Breast epithelium (tissue), 4 donors: ENCODE measurements around the gene RBM38. TPM values are rescaled to one million over a fixed set of nuclear protein-coding genes. Genes with fewer than 3 reads are reported as not detected.
"Not testable (repeated sequence)": the region's sequence is repeated elsewhere in the genome, so short reads cannot be mapped to it uniquely, and the experiment has no call there.

Source experiments
- DNase-seq, 2 donors: peaks; one replicate each; pipeline ENCODE4 v3.0.0-alpha.2; 2019; ENCODE audit warnings: low spot score in 2 of 2
- H3K27ac ChIP-seq, 2 donors: fragments of 200-600 bp; sonication (generic) in 1 of 2; one replicate each; pipeline ENCODE4 v1.5.1; 2016 to 2019; ENCODE audit warnings: mild to moderate bottlenecking in 1 of 2
- H3K27me3 ChIP-seq, 2 donors: fragments of 200-600 bp; sonication (generic) in 1 of 2; one replicate each; pipeline versions ENCODE4 v1.5.1 to v1.6.0; 2017 to 2019; ENCODE audit warnings: control low read depth in 1 of 2, mild to moderate bottlenecking in 1 of 2
- H3K36me3 ChIP-seq: fragments of 200-600 bp; one replicate; pipeline ENCODE4 v1.5.1; 2019
- H3K4me1 ChIP-seq, 2 donors: fragments of 200-600 bp; sonication (generic); one replicate each; pipeline ENCODE4 v1.5.1; 2016 to 2019; ENCODE audit warnings: control low read depth in 1 of 2
- H3K4me3 ChIP-seq, 3 donors: fragments of 200-600 bp; sonication (generic); 1 replicate in 2 of 3; 2 replicates in 1 of 3; pipeline ENCODE4 v1.5.1; 2016 to 2019; ENCODE audit warnings: mild to moderate bottlenecking in 3 of 3, moderate library complexity in 2 of 3
- H3K9me3 ChIP-seq, 2 donors: fragments of 200-600 bp; sonication (generic) in 1 of 2; one replicate each; pipeline ENCODE4 v1.5.1; 2016 to 2019; ENCODE audit warnings: control low read depth in 1 of 2
- POLR2A ChIP-seq: fragments of 450-650 bp; IDR thresholded peaks from one replicate; pipeline ENCODE4 v1.6.1; 2016; ENCODE audit warnings: antibody characterized with exemption, mild to moderate bottlenecking, moderate library complexity
- POLR2AphosphoS5 ChIP-seq, 3 donors: sonication (generic); formaldehyde crosslinking; IDR thresholded peaks; one replicate each; pipeline ENCODE4 v1.6.1; 2017; ENCODE audit warnings: antibody characterized with exemption in 3 of 3
- intact Hi-C: fragments of 100-400 bp; cut with DNase I; formaldehyde crosslinking; loops from one replicate; pipeline ENCODE4 v1.15.1; 2023; ENCODE audit warnings: low total_unique reads
- total RNA-seq, 3 donors: library from RNA; depleted of rRNA; stranded (reverse); fragments of >200 nt; gene quantifications; one replicate each; pipeline ENCODE4 v1.1.0, GENCODE V29; 2016
- TF ChIP-seq, protein P1 (sequence below), 3 donors: fragments of 450-650 bp; IDR thresholded peaks; one replicate each; pipeline ENCODE4 v1.5.1; 2016 to 2017; ENCODE audit warnings: antibody characterized with exemption in 3 of 3, mild to moderate bottlenecking in 3 of 3, moderate library complexity in 3 of 3

The RBM38 gene
- total RNA-seq, 3 donors from 2014 or later = 5.1 to 13.5 (median 10.5) TPM

DNA sequence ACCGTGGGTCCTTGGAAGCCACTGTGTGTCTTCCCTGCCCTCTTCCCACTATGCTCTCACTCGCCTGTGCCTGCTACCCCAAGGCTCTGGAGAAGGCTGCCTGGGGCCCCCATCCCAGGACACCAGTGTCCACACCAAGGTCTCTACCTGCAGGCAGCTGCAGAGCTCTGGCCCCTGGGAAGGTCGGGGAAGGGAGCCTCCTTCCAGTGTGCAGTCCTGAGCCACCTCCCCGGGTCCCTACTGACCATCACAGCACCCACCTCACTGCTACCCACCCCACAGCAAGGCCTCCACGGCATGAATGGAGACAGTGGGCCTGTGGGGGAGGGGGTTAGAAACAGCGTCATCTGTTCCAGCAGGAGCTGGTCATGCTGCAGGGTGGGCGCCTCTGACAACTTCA is 35.6 kb downstream of the RBM38 start:
- H3K4me3 ChIP-seq = no peak overlapping the region
- intact Hi-C loops = no loop called here
- no peaks in the 10 kb centered on the region for H3K27me3 ChIP-seq
- H3K36me3 ChIP-seq = no peaks in the 10 kb centered on the region
- no peaks in the 10 kb centered on the region for H3K4me1 ChIP-seq
- TF ChIP-seq, protein P1, sequence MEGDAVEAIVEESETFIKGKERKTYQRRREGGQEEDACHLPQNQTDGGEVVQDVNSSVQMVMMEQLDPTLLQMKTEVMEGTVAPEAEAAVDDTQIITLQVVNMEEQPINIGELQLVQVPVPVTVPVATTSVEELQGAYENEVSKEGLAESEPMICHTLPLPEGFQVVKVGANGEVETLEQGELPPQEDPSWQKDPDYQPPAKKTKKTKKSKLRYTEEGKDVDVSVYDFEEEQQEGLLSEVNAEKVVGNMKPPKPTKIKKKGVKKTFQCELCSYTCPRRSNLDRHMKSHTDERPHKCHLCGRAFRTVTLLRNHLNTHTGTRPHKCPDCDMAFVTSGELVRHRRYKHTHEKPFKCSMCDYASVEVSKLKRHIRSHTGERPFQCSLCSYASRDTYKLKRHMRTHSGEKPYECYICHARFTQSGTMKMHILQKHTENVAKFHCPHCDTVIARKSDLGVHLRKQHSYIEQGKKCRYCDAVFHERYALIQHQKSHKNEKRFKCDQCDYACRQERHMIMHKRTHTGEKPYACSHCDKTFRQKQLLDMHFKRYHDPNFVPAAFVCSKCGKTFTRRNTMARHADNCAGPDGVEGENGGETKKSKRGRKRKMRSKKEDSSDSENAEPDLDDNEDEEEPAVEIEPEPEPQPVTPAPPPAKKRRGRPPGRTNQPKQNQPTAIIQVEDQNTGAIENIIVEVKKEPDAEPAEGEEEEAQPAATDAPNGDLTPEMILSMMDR (IDR thresholded peaks at IDR 0.05) = no peak
- TF ChIP-seq POLR2A (no peak), POLR2AphosphoS5 (IDR thresholded peaks at IDR 0.05) (no peak)
- DNase-seq = no peak
- no peak overlapping the region for H3K27ac ChIP-seq
- H3K9me3 ChIP-seq = no peaks in the 10 kb centered on the region

DNA sequence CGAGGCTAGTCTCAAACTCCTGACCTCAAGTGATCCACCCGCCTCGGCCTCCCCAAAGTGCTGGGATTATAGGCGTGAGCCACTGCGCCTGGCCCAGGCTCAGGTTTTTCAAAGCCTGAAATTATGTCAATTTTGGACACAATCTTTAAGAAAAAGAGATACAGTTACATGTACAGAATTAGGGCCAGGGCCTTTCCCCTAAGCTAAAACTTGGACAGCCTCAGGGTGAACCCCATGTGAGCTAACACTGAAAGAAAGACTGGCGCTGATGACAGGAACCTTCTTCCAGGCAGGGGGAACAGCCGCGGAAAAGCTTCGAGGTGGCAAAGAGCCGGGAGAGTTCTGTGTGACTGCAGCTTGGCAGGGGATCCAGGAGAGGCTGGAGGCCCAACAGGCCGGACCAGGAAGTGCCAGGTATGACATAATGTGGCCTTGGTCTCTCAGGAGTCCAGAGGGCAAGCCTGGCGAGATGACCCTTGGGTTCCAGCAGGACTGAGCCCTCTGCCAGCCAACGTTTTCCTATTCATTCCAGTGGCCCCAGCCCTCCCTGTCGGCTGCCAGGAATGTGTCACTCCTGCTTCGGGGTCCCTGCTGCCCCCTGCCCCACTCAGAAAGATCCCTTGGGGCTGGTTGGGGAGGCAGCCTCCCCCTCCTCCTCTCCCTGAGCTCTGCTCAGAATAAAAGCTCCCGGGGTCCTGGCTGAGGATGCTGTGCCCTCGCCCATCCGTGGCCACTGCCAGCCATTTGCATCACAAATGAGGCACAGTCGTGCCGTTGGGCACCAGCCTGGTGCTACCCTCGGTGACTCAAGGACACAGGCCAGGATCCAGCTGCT is 37.3 kb downstream of the RBM38 start:
- TF ChIP-seq POLR2AphosphoS5 (IDR thresholded peaks at IDR 0.05) = no peak
- TF ChIP-seq, protein P1 (IDR thresholded peaks at IDR 0.05) = no peak
- Histone ChIP-seq H3K36me3 (no peaks in the 10 kb centered on the region), H3K9me3 (no peaks in the 10 kb centered on the region), H3K27ac (no peak overlapping the region), H3K4me3 (no peak overlapping the region), H3K27me3 (no peaks in the 10 kb centered on the region), H3K4me1 (no peaks in the 10 kb centered on the region)
- intact Hi-C loops = no loop called here
- DNase-seq = no peak

DNA sequence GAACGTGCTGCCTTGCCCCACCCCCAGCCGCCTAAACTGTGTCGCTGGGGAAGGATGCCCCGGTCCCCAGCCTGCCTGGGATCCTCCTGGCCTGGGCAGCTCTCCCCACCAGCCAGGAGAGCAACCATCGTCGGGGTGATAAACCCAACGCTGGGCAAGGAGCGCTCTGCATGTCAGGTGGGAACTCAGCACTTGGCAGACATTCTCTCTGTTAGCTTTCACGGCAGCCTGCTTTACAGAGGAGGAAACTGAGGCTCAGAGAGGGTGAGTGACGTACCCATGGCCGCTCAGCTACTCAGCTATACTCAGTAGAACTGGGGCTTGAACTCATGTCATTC is 37.9 kb downstream of the RBM38 start:
- H3K27ac ChIP-seq = no peak overlapping the region
- no peaks in the 10 kb centered on the region for H3K4me1 ChIP-seq
- no peak overlapping the region for H3K4me3 ChIP-seq
- no peaks in the 10 kb centered on the region for H3K36me3 ChIP-seq
- no peaks in the 10 kb centered on the region for H3K27me3 ChIP-seq
- TF ChIP-seq, protein P1 (IDR thresholded peaks at IDR 0.05) = no peak
- TF ChIP-seq POLR2A (no peak), POLR2AphosphoS5 (IDR thresholded peaks at IDR 0.05) (no peak)
- no peak for DNase-seq
- intact Hi-C loops = no loop called here
- no peaks in the 10 kb centered on the region for H3K9me3 ChIP-seq

DNA sequence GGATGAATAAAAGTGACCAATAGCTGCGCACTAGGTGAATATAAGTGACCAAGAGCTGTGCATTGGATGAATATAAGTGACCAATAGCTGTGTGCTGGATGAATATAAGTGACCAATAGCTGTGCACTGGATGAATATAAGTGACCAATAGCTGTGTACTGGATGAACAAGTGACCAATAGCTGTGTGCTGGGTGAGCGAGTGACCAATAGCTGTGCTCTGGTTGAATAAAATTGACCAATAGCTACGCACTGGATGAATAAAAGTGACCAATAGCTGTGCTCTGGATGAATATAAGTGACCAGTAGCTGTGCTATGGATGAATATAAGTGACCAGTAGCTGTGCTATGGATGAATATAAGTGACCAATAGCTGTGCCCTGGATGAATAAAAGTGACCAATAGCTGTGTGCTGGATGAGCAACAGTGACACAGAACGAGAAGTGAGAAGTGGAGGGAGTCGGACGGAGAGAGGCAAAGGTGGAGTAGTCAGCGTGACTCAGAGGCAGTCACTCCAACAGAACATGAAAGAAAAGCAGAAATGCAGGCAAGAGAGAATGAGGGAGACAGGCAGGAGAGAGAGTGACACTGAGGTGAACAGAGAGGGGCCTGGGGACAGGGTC is 38.5 kb downstream of the RBM38 start:
- intact Hi-C loops = no loop called here

DNA sequence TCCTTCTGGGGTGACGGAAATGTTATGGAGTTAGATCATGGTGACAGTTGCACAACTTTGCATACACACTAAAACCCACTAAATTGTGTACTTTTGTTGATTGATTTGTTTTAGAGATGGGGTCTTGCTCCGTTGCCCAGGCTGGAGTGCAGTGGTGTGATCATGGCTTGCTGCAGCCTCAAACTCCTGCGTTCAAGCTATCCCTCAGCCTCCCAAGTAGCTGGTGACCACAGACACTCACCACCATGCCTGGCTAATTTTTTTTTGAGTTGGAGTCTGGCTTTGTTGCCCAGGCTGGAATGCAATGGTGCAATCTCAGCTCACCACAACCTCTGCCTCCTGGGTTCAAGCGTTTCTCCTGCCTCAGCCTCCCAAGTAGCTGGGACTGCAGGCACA is 39.0 kb downstream of the RBM38 start:
- H3K36me3 ChIP-seq, H3K4me1 ChIP-seq, DNase-seq, H3K9me3 ChIP-seq, intact Hi-C loops, H3K27ac ChIP-seq, H3K27me3 ChIP-seq, H3K4me3 ChIP-seq: not testable (repeated sequence)

More for the DNA sequence above, 38.5 kb downstream of the RBM38 start:
- DNase-seq = no peak
- Histone ChIP-seq H3K36me3 (no peaks in the 10 kb centered on the region), H3K27me3 (no peaks in the 10 kb centered on the region), H3K4me3 (no peak overlapping the region), H3K9me3 (no peaks in the 10 kb centered on the region), H3K4me1 (no peaks in the 10 kb centered on the region), H3K27ac (no peak overlapping the region)
- no peak for TF ChIP-seq POLR2AphosphoS5 (IDR thresholded peaks at IDR 0.05)
- no peak for TF ChIP-seq POLR2A

DNA sequence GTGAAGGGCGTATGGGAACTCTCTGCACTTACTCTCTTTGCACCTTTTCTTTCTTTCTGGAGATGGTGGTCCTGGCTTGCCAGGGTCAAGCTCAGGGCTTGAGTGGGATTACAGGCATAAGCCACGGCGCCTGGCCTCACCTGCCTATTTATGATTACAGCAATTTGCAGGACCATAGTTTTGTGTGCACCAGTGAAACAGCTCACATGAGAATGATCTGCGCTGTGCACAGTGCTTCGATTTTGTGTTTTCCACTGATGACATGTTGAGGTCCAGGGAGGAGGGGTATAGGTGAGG is 40.3 kb downstream of the RBM38 start:
- Histone ChIP-seq H3K9me3 (no peaks in the 10 kb centered on the region), H3K4me1 (no peaks in the 10 kb centered on the region), H3K36me3 (no peaks in the 10 kb centered on the region), H3K27me3 (no peaks in the 10 kb centered on the region), H3K27ac (no peak overlapping the region), H3K4me3 (no peak overlapping the region)
- intact Hi-C loops = no loop called here
- TF ChIP-seq POLR2AphosphoS5 (IDR thresholded peaks at IDR 0.05) = no peak
- TF ChIP-seq, protein P1 (IDR thresholded peaks at IDR 0.05) = no peak
- TF ChIP-seq POLR2A = no peak
- DNase-seq = no peak
